GM18508 (cell line): ENCODE results near the gene ZNF593OS.

Experiments
- ATAC-seq: cut with Tn5 transposase; IDR thresholded peaks from one replicate; pipeline ENCODE4 v1.9.1; 2021; ENCODE audit warnings: moderate number of reproducible peaks; ENCODE audit not compliant: insufficient read depth, unreplicated experiment

The ZNF593OS gene

GRCh38 chr1:26160527-26161414 is 10.9 kb downstream of the ZNF593OS start:
- no peak for ATAC-seq

GRCh38 chr1:26159743-26160039 is 11.9 kb downstream of the ZNF593OS start:
- ATAC-seq, result no peak

DNA sequence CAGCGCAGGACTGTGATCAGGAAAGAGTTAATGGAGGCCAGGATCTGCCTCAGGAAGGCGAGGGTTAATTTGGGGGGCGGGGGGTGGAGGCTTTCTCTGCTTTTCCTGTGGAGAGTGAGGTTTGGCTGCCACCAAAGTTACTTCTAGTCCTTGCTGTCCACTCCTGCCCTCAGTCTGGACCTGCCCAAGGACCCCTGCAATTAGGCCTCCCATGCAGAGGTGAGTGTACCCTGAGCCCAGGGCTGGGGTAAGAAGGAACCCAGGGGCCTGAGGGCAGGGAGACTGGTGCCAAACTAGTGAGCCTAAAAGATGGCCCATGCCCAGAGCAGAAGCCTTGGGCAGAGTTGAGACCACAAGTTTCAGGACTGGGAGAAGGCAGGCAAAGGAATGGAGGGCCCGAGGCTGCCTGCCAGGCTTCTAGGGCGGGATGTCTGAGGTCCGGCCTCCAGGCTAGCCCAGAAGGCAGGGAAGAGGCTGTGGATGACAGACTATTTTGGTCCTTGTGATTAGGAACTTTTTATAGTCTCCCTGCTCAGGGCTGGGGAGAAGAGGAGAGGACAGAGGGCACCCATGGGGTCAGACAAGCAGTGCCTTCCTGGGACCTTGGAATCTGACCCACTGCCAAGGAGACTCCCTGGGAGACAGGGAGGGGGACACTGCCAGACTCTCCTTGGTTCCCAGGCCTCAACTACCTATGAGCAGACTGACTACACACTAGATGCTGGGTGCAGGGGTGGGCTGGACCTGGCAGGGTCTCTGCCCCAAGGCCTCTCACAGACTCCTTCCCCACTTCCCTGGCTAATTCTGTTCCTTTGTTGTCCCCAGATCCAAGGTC is 12.5 kb downstream of the ZNF593OS start, which contains the start of gene FAM110D:
Gene FAM110D (plus strand): TSS at position 172 of the 835 bp plus-strand sequence. CDS start 2,213 bp downstream, outside the sequence.
- ATAC-seq, result no peak

DNA sequence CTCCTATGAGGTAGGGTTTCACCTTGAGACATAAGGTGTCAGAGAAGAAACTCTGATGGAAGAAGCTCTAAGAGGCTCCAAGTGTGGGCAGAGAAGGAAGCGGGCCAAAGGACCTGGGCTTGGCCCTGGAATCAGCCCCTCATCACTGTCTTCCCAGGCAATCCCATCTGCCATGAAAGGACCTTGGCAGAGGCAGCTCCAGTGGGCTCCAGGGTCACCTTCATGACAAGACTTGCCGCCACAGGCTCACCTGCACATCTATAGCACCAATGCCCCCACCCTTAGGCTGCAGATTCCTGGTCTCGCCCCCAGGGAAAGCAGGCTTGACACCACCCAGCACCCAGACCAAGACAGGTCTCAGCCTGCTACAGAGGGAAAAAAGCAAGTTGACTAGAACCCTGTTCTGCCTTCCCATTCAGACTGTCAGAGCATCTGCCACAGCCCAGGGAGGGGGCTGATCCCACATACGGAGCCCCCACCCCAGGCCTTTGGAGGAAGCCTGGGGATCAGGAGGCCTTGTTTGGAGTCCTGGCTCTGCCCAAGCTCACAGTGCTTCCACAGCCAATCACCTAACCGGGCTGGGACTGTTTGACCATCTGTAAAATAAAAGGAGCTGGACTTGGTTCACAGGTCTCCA is 13.2 kb downstream of the ZNF593OS start:
- ATAC-seq, result no peak

DNA sequence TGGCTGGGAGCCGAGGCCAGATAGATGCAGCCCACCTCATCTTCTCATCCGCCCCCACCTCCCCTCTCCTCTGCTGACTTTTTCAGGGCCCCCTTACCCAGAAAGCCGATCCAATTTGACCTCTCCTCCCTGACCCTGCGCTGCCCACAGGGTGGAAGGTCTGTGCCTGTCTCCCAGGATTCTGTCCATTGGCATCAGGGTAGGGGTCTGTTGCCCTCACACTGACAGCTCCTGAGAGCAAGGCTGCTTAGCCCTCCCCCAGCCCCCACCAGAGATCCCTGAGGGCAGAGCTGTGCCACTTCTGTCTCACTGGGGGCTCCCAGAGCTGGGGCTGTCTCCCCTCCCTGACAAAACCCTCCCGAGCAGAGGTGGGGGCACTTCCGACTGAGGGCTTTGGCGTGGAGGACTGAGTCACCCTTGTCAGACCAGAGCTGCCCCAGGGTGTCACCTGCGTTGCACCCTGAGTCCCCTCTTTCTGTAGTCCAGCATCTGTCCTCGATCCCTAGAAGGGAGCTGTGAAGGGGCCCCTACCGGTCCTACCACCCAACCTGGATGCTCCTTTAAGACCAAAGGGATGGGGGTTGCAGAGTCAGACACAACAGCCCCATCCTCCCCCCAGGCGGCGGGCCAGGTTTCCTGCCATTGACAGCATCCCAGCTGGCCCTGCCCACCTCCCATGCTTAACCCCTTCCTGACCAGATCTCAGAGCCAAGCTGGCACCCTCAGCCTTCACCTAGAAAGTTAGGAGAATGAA is 15.2 kb downstream of the ZNF593OS start:
- ATAC-seq, result no peak

- no peak for ATAC-seq
Observed at GRCh38 chr1:26155370-26156284, 16.0 kb downstream of the ZNF593OS start.

DNA sequence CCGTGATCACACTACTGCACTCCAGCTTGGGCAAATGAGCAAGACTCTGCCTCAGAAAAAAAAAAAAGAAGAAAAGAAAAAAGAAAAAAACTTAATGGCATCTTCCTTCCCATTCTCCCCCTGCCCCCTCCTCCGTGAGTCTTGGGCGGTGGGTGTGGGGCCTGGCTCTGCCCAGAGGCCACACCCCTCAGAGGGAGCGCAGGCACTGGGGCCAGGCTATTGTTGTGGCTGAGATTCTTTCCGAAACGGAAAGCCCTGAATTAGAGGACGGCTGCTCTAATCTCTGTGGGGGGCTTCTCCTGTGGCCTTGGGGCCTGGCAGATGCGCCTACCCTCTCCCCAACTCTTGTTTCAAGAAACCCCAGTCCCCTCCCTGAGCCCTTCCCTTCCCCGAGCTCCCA is 16.9 kb downstream of the ZNF593OS start:
- no peak for ATAC-seq

- ATAC-seq, result no peak
Observed at GRCh38 chr1:26153966-26154532, 17.6 kb downstream of the ZNF593OS start.

DNA sequence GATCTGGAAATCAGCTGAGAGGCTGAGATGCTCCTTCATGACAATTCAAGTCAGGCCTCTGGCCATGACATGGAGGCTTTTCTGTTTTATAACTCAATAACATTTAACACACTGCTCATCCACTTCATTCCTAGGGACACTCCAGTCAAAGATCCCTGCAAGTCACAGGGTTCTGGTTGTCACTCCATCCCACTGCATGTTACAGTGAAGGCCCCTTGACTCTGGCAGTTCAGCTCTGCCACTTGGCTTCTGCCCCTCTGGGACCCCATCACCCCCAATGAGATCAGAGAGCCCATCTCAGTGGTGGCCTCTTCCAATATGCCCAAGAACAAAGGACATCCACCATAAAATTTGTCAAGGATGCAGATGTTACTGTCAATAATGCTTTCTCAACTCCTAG is 22.7 kb downstream of the ZNF593OS start:
- no peak for ATAC-seq

DNA sequence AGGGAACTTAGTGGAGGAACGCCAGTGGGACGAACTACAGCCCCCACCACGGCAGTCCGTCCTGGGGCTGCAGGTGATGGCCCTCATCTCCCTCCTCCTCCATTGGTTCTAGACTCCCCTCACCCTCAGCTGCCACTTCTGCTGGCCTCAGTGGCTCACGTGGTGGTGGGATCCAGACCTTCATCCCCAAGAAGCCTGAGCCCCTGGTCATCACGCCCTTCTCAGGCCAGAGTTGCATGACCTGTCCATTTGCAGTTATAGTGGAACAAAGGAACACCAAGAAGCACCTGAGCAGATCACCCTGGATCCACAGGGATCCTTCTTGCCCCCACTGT is 25.7 kb downstream of the ZNF593OS start:
- ATAC-seq, result no peak

DNA sequence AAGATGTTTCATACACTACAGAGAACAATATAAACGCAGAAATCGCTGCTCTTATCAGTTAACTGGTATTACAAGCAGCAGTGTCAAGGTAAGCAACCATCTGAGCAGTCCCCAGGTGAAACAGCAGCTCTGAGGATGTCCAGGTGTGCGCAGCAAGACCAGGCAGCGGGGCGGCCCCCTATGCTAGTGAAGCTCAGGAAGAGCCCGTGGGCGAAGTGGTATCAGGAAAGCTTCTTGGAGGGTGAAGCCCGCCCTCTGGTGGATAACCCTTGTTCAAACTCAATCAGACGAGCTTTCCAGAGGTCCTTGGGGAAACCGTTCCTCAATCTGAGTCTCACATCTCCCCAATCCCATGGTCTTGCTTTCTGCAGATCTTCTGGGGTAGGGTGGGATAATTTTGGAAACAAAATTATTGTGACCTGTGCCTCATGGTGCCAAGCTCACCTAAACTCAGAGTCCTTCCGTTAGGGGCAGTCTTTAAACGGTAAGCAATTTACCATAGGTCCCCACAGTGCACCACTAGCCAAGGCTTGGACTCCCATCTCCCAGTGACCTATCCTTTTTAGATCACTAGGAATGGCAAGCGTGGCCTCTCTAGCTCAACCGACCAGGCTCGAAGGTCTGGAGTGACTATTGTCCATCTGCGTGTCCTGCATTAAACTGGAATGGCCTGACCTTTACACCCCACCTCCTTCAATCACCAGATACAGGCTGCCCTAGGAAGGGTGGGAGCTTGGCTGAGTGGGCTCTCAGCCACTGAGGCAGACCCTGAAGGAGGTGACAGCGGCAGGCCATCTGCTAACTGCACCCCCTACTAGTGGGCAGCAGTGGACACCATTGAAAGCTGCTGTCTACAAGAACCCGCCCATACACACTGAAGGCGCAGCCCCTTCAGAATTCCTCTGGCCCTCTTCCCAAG is 26.3 kb downstream of the ZNF593OS start:
- no peak for ATAC-seq

- no peak for ATAC-seq
Observed at GRCh38 chr1:26142159-26142558, 29.5 kb downstream of the ZNF593OS start.

GRCh38 chr1:26138974-26139558 is 32.6 kb downstream of the ZNF593OS start:
- ATAC-seq, result no peak

GRCh38 chr1:26134466-26134865 is 37.2 kb downstream of the ZNF593OS start:
- no peak for ATAC-seq

GRCh38 chr1:26132834-26133167 is 38.8 kb downstream of the ZNF593OS start:
- ATAC-seq, result no peak

DNA sequence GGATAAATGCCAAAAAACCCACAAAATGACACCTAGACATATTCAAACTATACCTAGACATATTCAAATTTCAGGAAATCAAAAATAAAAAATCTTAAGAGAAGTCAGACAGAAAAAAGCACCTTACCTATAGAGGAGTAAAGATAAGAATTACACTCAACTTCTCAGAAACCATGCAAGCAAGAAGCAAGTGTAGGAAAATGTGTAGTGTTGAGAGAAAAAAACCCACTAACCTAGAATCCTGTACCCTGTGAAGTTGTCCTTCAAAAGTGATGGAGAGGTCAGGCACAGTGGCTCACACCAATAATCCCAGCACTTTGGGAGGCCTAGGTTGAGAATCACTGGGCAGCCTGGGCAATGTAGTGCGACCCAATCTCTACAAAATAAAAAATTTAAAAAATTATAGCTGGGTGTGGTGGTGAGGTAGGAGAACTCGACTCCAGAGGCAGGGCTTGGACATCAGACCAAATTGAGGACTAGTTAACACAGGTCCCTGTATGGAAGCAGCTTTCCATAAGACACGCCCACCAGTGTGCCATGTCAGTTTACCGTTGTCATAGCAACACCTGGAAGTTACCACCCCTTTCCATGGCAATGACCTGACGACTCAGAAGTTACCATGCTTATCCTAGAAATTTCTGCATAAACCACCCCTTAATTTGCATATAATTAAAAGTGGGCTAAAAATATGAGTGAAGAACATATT is 39.4 kb downstream of the ZNF593OS start:
- no peak for ATAC-seq

DNA sequence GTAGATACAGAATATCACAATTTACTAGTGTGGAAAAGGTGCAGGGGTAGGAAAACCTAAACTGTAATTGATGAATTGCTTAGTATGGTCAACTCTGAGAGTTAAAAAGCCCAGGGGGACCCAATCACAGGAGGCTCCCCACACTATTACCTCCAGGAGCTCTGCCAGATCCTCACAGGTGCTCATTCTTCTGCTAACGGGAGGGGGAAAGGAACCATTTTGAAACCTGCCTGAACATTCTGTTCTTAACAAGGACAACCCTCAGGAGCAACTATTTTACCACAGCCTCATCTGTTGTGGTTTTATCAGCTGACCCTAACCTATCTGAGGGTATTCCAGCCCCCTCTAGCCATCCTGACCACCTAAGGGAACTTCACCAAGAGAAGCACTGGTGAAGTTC is 40.9 kb downstream of the ZNF593OS start:
- no peak for ATAC-seq
